Measurements from ENCODE around the gene VCL.

The VCL gene

GRCh38 chr10:74079936-74080590, 82.1 kb downstream of the VCL start:
- no peak for DNase-seq

GRCh38 chr10:74081192-74081803, 83.4 kb downstream of the VCL start:
- no peak for DNase-seq

GRCh38 chr10:74081941-74082718, 84.2 kb downstream of the VCL start:
- DNase-seq, result no peak

GRCh38 chr10:74083304-74083703, 85.4 kb downstream of the VCL start:
- no peak for DNase-seq

- no peak for DNase-seq
Measured at GRCh38 chr10:74084955-74085354, 87.0 kb downstream of the VCL start.

- no peak for DNase-seq
Measured at GRCh38 chr10:74086317-74086716, 88.4 kb downstream of the VCL start.

- no peak for DNase-seq
Measured at GRCh38 chr10:74088722-74089121, 90.8 kb downstream of the VCL start.

GRCh38 chr10:74092372-74092771, 94.5 kb downstream of the VCL start:
- no peak for DNase-seq

GRCh38 chr10:74093530-74094164, 95.7 kb downstream of the VCL start:
- no peak for DNase-seq

- no peak for DNase-seq
Measured at GRCh38 chr10:74094231-74094630, 96.3 kb downstream of the VCL start.

- DNase-seq, result no peak
Measured at GRCh38 chr10:74096777-74097176, 98.9 kb downstream of the VCL start.

- no peak for DNase-seq
Measured at GRCh38 chr10:74097776-74098175, 99.9 kb downstream of the VCL start.

- DNase-seq, result no peak
Measured at GRCh38 chr10:74099420-74099819, 101.5 kb downstream of the VCL start.

GRCh38 chr10:74099836-74100235, 101.9 kb downstream of the VCL start:
- no peak for DNase-seq

- DNase-seq, result no peak
Measured at GRCh38 chr10:74103560-74104258, 105.8 kb downstream of the VCL start.

GRCh38 chr10:74104480-74104879, 106.6 kb downstream of the VCL start:
- DNase-seq, result no peak

GRCh38 chr10:74104996-74105395, 107.1 kb downstream of the VCL start:
- DNase-seq, result no peak

- DNase-seq, result no peak
Measured at GRCh38 chr10:74107391-74107790, 109.5 kb downstream of the VCL start.

GRCh38 chr10:74109452-74109851, 111.5 kb downstream of the VCL start:
- no peak for DNase-seq

GRCh38 chr10:74110120-74110519, 112.2 kb downstream of the VCL start:
- no peak for DNase-seq

GRCh38 chr10:74111799-74112198, 113.9 kb downstream of the VCL start:
- no peak for DNase-seq

GRCh38 chr10:74113546-74113945, 115.6 kb downstream of the VCL start:
- no peak for DNase-seq

- DNase-seq, result no peak
Measured at GRCh38 chr10:74114041-74114448, 116.1 kb downstream of the VCL start.

Measured in NCI-H1436 treated with DMSO at 0.1 percent for 48 hours (cell line).